IPS-18a (cell line): ENCODE data around the gene PPP1R14C.

ENCODE experiments used
- H3K27ac ChIP-seq: one replicate; pipeline ENCODE4 v1.5.1; 2013; ENCODE audit warnings: low read length
- H3K27me3 ChIP-seq: one replicate; pipeline ENCODE4 v1.6.1; 2013; ENCODE audit warnings: mild to moderate bottlenecking, low read length; ENCODE audit not compliant: control insufficient read depth, insufficient read depth
- H3K36me3 ChIP-seq: one replicate; pipeline ENCODE4 v1.6.1; 2013; ENCODE audit warnings: low read depth, low read length; ENCODE audit not compliant: control insufficient read depth
- H3K4me1 ChIP-seq: one replicate; pipeline ENCODE4 v1.6.1; 2013; ENCODE audit warnings: low read depth, low read length; ENCODE audit not compliant: control insufficient read depth
- H3K4me3 ChIP-seq: one replicate; pipeline ENCODE4 v1.5.1; 2013; ENCODE audit warnings: low read length
- H3K9ac ChIP-seq: one replicate; pipeline ENCODE4 v1.6.1; 2013; ENCODE audit warnings: mild to moderate bottlenecking, low read length, moderate library complexity
- H3K9me3 ChIP-seq: one replicate; pipeline ENCODE4 v1.6.1; 2013; ENCODE audit warnings: low read depth, low read length; ENCODE audit not compliant: control insufficient read depth

PPP1R14C gene

DNA sequence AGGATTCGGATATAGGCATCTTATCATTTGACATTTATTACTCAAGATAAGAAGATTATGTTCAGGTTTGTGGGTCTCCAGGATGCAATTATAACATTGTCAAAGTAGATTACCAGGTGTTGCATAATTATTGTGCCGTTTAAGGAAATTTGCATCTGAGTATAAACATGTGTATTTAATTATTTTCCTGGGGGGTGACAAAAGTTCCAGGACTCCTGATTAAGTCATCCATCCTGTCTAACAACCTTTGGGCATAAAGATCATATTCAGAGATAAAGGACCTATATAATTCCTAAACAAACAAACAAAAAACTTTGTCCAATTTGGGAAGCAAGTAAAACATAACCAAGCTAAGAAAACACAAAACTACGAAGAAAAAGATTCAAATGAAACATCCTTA lies 3.3 kb upstream of the PPP1R14C start:
- no peaks in the 10 kb centered on the region for H3K36me3 ChIP-seq
- peaks cover 47% of the 10 kb centered on the region for H3K27me3 ChIP-seq
- H3K9me3 ChIP-seq, result no peaks in the 10 kb centered on the region
- no peak overlapping the region for H3K4me3 ChIP-seq
- H3K4me1 ChIP-seq, result no peaks in the 10 kb centered on the region
- H3K9ac ChIP-seq, result no peak overlapping the region
- no peak overlapping the region for H3K27ac ChIP-seq

- Histone ChIP-seq H3K4me1 (no peaks in the 10 kb centered on the region), H3K27ac (no peak overlapping the region), H3K36me3 (no peaks in the 10 kb centered on the region), H3K27me3 (peaks cover 56% of the 10 kb centered on the region), H3K4me3 (no peak overlapping the region), H3K9ac (no peak overlapping the region), H3K9me3 (no peaks in the 10 kb centered on the region)
These were observed 2.4 kb upstream of the PPP1R14C start for GRCh38 chr6:150140236-150140969.

DNA sequence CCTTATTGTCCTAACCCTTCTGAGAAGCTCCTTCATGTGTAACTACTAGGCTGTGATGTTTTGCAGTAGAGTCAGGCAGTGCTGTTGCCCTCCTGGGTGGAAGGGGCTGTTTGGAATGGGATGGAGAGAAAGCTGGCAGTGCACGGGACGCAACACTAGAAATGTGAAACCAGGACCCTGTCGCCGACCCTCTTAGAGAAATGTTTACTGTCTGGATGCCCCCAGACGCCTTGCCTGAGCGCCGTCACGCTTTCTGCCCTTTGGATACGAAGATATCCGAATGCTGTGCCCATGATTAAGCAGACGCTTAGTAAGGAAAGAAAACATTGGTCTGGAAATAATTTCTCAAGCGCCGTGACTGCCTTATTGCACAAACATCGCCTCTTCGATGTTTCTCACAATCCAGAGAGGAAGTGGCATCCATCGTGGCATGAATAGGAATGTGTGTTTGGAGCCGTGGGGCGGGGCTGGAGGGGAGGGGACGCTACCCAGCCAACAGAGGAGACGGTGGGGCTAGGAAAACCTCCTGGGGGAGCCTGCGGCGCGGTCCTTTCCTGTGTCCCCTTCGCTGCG lies 661 bp upstream of the PPP1R14C start:
- Histone ChIP-seq H3K4me1 (no peaks in the 10 kb centered on the region), H3K4me3 (peak overlapping the region; percentile 59), H3K9ac (no peak overlapping the region), H3K36me3 (no peaks in the 10 kb centered on the region), H3K27ac (no peak overlapping the region), H3K27me3 (peaks cover 72% of the 10 kb centered on the region), H3K9me3 (no peaks in the 10 kb centered on the region)

GRCh38 chr6:150143516-150144293 lies 861 bp downstream of the PPP1R14C start:
- Histone ChIP-seq H3K27me3 (peaks cover 72% of the 10 kb centered on the region), H3K27ac (no peak overlapping the region), H3K4me1 (no peaks in the 10 kb centered on the region), H3K4me3 (peak overlapping the region; percentile 59), H3K9me3 (no peaks in the 10 kb centered on the region), H3K9ac (no peak overlapping the region), H3K36me3 (no peaks in the 10 kb centered on the region)

GRCh38 chr6:150144294-150144868 lies 1.5 kb downstream of the PPP1R14C start:
- Histone ChIP-seq H3K9me3 (no peaks in the 10 kb centered on the region), H3K9ac (no peak overlapping the region), H3K4me1 (no peaks in the 10 kb centered on the region), H3K4me3 (peak overlapping the region; percentile 59), H3K36me3 (no peaks in the 10 kb centered on the region), H3K27me3 (peaks cover 72% of the 10 kb centered on the region), H3K27ac (no peak overlapping the region)

DNA sequence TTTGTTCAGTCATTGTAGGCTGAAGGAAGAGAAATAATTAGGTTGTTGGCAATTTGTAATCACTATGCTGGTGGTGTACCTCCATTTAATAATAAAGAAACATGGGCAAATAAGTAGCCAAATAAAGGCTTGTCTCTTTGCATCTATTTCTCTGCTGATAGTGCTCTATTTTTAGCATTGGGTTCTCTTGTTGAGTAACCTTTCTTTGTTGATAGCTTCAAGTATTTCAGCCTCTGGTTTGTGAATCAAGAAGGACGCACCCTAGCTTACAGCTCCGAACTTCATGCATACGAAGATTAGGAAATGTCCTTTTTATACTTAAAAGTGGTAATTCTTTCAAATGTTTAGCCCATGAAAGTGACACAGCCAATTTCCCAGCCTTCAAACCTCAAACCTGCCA lies 2.6 kb downstream of the PPP1R14C start:
- Histone ChIP-seq H3K27me3 (peaks cover 67% of the 10 kb centered on the region), H3K9me3 (no peaks in the 10 kb centered on the region), H3K36me3 (no peaks in the 10 kb centered on the region), H3K4me3 (no peak overlapping the region), H3K9ac (no peak overlapping the region), H3K4me1 (peaks cover 8% of the 10 kb centered on the region), H3K27ac (no peak overlapping the region)

GRCh38 chr6:150145830-150146229 lies 3.0 kb downstream of the PPP1R14C start:
- H3K27ac ChIP-seq, result no peak overlapping the region
- H3K9ac ChIP-seq, result no peak overlapping the region
- H3K4me3 ChIP-seq, result no peak overlapping the region
- H3K36me3 ChIP-seq, result no peaks in the 10 kb centered on the region
- H3K27me3 ChIP-seq, result peaks cover 67% of the 10 kb centered on the region
- H3K9me3 ChIP-seq, result no peaks in the 10 kb centered on the region
- H3K4me1 ChIP-seq, result peaks cover 11% of the 10 kb centered on the region

DNA sequence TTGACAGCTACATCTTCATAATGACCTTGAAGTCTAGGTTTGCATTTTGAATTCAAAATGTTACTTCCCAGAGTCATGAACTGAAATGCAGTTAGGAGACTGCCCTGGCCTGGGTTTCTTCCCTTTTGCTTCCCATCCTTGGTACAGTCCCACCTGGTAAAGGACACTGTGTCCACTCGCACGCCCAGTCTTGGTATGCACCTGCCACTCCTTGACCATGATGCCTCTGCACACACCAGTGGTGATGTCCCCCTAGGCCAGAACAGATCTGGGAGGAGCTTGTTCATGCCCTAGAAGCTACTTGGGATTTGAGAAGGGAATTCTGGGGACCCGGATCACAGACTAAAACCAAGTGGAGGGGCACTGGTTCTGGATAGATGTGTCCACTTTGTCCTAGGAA lies 3.6 kb downstream of the PPP1R14C start:
- H3K9ac ChIP-seq, result no peak overlapping the region
- peaks cover 11% of the 10 kb centered on the region for H3K4me1 ChIP-seq
- H3K9me3 ChIP-seq, result no peaks in the 10 kb centered on the region
- H3K27ac ChIP-seq, result no peak overlapping the region
- H3K4me3 ChIP-seq, result no peak overlapping the region
- peaks cover 67% of the 10 kb centered on the region for H3K27me3 ChIP-seq
- H3K36me3 ChIP-seq, result no peaks in the 10 kb centered on the region

DNA sequence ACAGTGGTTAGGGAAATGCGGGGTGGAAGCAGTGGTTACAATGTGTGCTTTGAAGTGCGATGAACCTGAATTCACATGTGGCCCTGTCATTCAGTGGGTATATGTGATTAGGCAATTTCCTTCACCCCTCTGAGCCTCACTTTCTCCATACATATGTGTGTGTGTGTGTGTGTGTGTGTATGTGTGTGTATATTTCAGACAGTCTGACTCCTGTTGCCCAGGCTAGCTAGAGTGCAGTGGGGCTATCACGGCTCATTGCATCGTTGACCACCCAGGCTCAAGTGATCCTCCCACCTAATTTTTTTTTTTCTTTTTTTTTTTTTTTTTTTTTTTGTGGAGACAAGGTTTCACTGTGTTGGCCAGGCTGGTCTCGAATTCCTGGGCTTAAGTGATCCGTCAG lies 6.3 kb downstream of the PPP1R14C start:
- H3K9me3 ChIP-seq, result no peaks in the 10 kb centered on the region
- H3K27me3 ChIP-seq, result peaks cover 40% of the 10 kb centered on the region
- no peaks in the 10 kb centered on the region for H3K36me3 ChIP-seq
- H3K9ac ChIP-seq, result no peak overlapping the region
- no peak overlapping the region for H3K27ac ChIP-seq
- H3K4me3 ChIP-seq, result no peak overlapping the region
- peaks cover 11% of the 10 kb centered on the region for H3K4me1 ChIP-seq

DNA sequence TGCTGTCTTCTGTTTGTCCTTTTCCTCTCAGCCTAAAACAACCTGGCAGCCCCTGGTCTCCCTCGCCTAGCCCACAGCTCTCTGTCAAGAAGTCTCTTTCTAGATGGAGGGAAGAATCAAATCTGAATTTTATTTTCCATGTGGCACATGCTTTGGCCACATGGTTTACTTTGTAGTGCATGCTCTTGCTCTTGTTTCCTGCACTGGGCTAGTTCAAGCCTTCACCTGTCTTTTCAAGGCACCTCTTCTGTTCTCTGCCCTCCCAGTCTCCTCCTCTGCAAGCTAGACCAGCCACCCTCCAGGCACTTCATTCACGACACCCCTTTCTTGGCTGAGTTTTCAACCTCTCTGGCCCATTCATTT lies 7.6 kb downstream of the PPP1R14C start:
- Histone ChIP-seq H3K4me1 (peaks cover 11% of the 10 kb centered on the region), H3K27ac (no peak overlapping the region), H3K9ac (no peak overlapping the region), H3K27me3 (peaks cover 27% of the 10 kb centered on the region), H3K9me3 (no peaks in the 10 kb centered on the region), H3K36me3 (no peaks in the 10 kb centered on the region), H3K4me3 (no peak overlapping the region)

- Histone ChIP-seq H3K9ac (no peak overlapping the region), H3K27me3 (peaks cover 21% of the 10 kb centered on the region), H3K4me3 (no peak overlapping the region), H3K27ac (no peak overlapping the region), H3K4me1 (peaks cover 11% of the 10 kb centered on the region), H3K9me3 (no peaks in the 10 kb centered on the region), H3K36me3 (no peaks in the 10 kb centered on the region)
These were observed 8.2 kb downstream of the PPP1R14C start for GRCh38 chr6:150150821-150151646.
